ENCODE data around the gene ZFPL1.

Gene ZFPL1

DNA sequence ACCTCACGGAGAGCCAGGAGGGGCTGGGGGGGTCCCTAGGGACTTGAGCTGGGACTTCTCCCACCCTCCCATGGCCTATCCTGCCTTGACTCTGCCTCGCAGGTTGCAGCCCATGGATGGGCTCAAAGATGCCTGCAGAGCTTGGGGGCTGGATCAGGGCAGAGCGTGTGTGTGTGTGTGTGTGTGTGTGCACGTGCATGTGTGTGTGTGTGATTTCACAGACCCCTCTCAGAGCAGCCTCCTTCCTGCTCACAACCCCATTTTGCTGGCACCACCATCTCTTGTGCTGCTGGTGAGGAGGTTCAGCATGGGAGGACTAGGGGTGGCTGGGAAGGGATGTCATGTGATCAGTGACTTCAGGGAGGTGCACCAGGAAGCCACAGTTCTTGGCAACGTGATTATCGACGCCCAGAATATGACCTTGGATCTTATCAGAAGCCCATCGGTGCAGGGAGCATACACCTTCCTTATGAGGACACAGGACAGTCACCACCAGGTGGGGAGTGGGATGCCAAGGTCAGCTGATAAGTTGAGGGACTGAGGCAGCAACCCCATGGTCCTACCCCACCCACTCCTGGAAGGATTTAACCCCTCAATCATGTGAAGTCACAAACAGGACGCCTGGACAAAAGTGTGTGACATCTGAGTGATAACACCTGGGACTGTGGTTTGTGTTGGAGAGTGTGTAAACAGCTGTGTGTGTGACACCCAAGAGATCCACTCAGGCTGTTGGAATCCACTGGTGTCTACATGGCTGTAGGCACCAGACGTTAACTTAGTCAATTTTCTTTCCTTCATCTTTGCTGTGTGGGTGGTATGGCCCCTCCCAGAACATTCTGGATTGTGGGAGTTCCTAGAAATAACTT lies 23.8 kb upstream of the ZFPL1 start:
- no peak for DNase-seq (ENCODE audit: low spot score)

DNA sequence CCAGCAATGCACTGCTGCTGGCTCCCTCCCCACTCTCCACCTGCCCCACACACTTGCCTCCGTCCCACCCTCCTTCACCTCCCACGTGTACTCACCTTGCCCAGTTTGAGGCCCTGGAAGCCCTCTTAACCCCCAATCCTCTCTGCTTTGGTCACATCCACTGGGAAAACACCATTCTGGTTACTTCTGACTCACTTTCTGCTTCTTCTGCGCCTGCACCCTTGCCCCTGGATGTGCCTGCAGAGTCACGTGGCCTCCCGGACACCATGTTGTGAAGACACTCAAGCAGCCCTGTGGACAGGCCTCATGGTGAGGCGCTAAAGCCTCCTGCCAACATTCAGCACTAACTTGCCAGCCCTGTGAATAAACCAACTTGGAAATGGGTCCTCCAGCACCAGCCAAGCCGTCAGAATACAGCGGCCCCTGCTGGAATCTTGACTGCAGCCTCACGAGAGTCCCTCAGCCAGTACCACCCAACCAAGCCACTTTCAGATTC lies 23.1 kb upstream of the ZFPL1 start:
- no peak for DNase-seq (ENCODE audit: low spot score)

DNA sequence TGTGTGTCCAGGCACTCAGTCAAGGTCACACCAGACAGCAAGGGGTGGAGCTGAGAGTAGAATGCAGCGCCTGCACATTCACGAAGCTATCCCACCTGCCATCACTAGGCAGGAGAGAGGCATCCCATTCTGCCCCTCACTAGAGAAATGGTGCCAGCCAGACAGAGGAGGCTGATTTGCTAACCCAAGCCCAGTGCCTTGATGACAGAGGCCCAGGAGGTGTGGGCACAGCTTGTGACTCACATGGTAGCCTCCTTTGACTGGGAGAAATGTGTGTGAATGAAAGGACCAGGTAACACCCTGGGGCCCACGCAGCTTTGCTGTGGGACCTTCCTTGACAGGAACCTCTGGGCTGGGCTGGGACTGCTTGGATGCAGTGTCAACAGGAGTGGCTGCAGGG lies 20.5 kb upstream of the ZFPL1 start:
- no peak for DNase-seq (ENCODE audit: low spot score)

DNA sequence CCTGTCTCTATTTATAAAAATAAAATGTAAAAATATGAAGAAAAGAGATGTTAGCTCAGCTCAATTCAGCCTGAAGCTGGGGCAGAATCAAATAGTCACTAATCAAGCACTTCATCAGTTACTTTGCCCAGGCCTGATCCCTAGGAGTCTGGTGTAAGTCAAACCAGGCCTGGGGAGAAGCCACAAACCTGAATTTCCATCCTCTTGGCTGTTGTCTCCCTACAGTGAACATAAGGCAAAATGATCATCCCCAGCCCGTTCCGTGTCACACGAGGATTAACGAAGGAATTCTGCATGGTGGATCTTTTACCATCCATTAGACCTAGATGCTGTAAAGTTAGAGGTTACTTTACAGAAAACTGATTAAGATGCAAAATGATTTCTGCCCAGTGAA lies 19.2 kb upstream of the ZFPL1 start:
- no peak for DNase-seq (ENCODE audit: low spot score)

DNA sequence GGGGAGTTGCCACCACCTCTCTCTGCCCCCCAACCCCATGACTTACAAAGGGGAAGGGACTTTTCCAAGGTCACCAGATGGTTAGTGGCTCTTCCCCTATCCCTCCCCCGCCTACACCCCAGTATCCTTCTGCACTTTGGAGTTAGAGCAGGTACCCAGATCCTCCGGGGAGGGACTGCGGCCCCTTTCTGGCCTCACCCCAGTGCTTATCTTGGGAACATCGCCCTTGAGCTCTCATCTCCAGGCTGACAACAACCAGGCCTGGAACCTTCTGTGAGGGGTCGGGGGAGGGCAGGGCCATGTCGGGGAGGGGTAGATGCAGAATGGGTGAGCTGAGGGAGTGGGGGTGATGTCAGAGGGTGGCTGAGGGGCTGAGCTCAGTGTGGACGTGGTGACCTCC lies 18.2 kb upstream of the ZFPL1 start:
- no peak for DNase-seq (ENCODE audit: low spot score)

DNA sequence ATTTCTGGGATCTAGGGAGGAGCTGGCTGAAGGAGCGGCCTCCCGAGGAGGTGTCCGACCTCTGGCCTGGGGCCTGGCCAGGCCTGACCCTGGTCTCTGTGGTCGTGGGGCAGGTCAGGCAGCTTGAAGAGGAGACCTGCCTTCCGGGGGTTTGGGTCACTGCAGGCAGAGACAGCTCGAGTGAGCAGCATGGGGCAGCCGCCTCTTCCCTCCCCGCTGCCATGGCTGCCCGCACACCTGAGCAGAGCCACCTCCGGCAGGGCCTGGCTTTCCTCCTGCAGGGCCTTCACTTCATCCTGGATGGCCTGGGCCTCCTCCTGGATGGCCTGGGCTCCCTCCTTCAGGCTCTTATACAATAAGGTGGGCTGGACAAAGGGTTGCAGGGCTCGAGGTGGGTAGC lies 17.7 kb upstream of the ZFPL1 start:
- no peak for DNase-seq (ENCODE audit: low spot score)

DNA sequence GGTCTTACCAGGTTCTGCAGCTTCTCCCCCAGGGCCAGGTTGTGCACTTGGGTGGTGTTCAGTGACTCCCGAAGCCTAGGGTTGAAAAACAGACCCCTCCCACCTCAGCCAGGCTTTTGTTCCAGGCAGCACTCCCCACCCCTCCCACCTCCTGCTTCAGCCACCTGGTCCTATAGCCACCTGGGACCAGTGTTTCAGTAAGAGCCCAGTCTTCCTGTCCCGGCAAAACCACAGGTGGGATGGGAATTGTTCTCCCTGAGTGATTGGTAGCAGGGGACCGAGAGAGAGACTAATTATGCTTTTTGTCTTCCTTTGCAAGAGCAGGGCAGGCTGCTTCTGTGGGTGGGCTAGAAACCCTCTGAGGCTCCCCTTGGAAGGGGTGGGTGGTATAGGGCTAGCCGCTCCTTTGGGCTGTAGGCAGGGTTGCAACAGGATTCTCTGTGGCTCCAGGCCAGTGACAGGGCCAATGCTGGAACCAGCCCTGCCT lies 17.2 kb upstream of the ZFPL1 start:
- no peak for DNase-seq (ENCODE audit: low spot score)

DNA sequence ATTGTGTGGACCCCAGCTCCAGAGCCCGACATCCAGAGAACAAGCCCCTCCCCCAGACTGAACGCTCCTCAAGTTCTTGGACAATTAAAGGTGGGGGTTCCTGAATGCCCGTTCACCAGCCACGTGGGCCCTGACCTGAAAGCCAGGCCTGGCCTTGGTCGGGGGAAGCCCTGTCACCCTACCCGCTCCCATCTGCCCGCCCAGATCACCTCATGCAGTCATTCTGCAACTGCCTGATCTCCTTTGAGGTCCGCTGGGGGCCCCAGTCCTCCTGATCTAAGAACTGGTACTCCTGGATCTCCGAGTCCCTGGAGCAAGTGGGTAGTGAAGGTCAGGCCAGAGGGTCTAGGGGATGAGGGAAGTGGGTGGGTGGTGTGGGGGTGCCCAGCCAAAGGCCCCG lies 16.6 kb upstream of the ZFPL1 start:
- no peak for DNase-seq (ENCODE audit: low spot score)

DNA sequence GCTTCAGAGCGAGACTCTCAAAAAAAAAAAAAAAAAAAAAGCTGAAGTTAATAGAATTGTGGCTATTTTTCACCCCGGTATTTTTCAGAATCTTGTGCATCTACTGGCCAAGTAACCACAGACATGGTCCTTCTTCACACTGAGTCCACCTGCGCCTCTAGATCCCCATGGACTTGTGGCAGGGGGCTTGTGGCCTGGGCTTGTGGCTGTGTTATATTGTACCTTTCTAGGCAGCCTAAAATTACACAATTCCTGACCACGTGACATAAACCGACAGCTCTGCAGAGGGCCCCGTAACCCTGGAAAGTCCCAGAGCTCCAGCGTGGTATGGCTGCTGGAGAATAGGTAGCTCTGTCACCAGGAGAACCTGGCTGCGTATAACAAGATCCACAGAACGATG lies 14.8 kb upstream of the ZFPL1 start:
- no peak for DNase-seq (ENCODE audit: low spot score)

DNA sequence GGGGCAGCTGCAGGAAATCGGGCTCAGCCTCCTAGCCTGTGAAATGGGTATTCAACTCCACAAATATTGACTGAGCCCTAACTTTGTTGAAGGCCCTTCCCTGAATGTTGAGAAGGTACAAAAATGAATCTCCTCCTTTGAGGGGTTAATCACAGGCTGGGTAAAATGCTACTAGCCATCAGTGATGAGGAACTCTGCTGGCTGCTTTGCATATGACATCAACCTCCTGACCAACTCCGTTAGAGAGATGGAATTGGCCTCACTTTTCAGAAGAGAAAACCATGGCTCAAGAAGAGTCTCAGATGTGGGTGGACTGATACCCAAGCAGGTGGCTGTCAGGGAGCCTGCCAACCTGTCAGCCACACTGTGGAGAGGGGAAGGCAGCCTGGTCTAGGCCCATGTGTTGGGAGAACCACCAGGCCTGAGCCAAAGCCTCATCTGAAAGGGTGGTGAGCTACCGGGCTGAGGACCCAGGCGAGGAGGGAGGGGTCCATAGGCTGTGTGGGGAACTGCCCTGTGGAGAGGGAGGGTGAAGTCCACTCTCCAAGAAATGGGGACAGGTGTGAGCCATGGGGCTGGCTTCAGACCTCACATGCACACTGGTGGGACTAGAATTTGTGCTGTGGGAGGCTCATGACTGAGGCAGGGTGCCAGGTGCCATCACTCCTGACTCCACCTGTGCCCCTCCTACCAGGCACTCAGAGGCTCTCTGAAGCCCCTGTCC lies 12.0 kb upstream of the ZFPL1 start:
- no peak for DNase-seq (ENCODE audit: low spot score)

DNA sequence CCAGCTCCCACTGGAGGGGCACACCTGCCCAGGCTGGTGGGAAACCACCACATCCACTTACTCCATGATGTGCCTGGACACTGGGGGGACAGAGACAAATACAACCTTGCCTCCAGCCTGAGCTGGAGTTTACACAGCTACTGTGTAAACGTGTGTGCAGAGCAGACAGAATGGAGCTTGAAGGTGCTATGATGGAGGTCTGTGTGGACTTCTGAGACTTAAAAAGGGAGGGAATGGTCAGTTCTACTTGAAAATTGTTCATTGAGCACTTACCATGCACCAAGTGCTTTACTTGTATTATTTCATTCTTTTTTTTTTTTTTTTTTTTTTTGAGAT lies 11.4 kb upstream of the ZFPL1 start:
- DNase-seq (ENCODE audit: low spot score) = no peak

DNA sequence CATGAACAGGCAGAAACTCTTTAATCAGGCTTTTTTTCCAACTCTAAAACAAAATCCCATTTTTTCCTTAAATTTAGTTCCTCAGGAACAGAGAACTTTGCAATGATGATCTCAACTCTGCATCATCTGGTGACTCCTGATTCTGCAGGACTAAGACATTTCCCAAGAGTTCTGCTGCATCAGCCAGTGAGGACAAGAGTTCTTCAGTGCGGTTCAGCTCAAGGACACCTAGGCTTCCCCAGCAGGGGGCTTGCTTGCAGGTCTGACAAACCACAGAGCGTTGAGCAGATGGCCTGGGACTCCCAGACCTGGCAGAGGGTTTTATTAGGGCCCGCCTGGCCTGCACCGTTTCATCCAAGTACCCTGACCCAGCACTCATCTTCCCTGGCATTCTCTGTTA lies 6.6 kb upstream of the ZFPL1 start:
- DNase-seq (ENCODE audit: low spot score) = peak; percentile 51

DNA sequence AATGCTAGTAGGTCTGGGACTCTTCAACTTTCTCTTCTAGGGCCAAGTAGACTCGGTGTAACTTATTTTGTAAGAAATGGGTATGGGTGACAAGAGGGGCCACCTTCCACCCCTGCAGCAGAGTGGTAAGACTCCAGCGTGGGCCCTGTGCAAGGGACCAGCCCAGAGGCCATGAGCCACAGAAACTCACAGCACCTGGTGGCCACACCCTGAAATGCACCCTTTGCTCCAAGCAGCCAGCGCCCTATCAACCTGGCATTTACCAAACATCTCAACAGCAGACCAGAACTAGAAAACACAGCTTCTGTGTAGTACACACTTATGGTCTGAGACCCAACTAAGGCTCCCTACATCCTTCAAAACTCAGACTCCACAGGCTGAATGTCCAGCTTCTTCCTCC lies 5.9 kb upstream of the ZFPL1 start:
- DNase-seq (ENCODE audit: low spot score) = peak; percentile 43

DNA sequence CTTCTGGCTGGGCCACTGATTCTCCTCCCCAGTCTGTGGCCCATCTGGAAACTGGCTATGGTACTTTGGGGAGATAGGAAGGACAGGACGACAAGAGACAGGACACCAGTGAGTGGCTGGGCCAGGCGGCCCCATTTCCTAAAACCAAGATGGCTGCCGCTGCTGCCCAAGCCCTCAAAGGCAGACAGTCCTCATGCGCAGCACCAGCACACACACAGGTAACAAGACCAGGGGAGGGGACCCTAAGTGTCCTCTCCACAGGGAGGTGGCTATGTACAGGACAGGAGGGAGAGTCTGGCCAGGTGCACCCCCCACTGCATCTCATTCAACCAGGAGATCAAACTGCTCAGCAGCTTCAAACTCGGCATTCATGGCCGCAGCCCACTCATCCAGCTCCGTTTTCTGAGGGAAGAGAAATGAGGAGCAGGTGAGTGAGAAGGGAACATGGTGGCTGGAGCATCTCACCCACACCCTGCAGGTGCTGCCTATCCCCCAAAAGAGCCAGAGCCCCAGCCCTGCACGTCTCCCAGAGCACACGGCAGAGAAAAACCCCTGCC lies 5.2 kb upstream of the ZFPL1 start:
- DNase-seq (ENCODE audit: low spot score) = no peak

DNA sequence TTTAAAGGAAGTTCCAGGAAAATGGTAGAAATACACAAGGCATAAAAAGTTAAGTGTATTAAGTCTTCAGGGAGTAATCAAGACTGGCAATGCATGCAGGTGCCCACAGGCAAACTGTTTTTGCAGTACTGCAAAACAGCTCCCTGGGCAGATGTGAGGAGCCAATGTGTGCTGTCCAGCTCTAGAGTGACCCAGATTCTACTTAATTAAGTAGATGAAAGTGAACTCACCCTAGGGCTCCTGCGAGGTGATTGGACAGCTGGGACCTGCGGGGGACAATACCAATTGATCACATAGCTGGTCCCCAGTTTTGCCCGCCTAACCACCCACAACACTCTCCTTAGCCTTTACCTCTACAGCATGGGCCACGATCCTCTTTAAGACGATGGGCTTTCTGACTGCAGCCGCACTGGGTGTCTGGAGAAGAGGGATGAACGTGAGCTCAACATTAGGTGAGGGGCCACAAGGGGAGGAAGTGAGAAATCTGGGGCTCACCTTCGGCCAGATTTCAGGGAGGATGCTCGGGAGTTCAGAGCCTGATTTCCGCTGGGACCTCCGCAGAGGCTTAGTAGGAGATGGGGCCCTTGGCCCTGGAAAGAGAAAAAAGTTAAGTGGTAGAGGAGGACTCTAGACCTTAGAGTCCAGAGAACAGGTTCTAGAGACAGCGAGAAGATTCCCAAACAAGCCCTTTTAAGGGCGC lies 738 bp upstream of the ZFPL1 start:
- peak; percentile 59 for DNase-seq (ENCODE audit: low spot score)

DNA sequence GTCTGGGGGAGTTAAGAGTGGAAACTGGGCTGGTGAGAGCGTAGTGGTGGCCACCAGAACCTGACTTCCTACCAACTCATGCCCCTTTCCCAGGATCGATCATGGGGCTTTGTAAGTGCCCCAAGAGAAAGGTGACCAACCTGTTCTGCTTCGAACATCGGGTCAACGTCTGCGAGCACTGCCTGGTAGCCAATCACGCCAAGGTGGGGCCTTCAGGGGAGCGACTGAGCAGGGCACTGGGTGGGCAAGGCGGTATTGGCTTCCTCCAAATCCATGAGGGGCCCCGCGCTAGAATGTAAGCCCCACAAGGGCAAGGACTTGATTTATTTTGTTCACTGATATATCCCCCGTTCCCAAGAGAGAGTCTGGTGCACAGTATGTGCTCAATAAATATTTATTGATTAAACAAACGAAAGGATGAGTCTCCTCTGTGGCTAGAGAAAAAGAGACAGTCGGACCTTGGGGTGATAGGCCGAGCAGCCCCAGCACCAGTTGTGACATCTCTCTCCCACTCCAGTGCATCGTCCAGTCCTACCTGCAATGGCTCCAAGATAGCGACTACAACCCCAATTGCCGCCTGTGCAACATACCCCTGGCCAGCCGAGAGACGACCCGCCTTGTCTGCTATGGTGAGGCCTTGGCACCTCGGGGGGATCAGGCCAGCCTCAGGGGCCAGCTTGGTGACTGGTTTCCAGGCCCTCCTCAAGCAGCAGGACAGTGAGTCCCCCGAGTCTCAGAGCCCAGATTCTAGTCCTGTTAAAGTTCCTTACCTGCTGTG lies 765 bp downstream of the ZFPL1 start:
- DNase-seq (ENCODE audit: low spot score) = no peak

DNA sequence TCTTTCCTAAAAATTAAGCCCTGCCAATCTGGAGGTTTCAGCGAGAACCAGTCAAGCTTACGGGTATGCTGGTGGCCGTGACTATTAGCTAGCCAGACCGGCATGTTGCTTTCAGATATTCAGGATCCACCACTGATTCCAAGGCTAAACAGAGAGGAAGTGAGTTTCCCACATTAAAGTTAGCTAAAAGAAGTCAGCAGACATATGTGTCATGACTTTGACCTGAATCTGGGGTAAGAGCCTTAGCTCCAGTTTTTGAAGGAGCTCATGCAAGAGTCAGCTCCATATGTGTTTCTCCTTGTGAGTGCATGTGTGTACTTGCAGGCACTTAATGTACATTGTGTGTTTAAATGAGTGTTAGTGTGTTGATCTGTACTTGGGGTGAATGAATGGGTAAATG lies 1.4 kb downstream of the ZFPL1 start:
- DNase-seq (ENCODE audit: low spot score) = no peak

DNA sequence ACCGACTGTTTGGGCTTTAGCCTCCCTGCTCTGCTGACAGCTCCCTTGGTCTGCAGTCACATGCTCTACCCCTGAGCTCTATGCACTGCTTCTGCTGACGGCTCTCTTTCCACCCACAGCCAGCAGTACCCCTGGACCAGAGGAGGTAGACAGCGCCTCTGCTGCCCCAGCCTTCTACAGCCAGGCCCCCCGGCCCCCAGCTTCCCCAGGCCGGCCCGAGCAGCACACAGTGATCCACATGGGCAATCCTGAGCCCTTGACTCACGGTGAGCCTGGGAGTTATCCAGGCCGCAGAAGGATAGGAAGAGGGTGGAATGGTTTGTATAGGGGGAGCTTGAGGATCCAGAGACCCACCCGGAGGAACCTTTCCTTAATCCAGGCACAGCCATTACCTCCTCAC lies 2.8 kb downstream of the ZFPL1 start:
- DNase-seq (ENCODE audit: low spot score) = no peak

DNA sequence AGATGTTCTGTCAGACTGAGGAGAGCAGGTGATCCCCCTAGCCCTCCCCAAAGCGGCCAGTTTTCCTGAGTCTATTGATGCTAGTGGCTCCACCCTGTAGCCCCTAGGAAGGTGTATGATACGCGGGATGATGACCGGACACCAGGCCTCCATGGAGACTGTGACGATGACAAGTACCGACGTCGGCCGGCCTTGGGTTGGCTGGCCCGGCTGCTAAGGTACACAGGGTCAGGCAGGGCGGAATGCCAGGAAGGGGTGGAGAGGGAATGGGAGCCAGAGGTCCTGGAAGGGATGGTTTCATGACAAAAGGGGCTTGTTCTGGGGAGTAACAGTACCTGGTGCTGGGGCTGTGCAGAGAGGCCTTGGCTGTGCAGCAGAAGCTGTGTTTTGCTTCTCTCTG lies 3.2 kb downstream of the ZFPL1 start:
- no peak for DNase-seq (ENCODE audit: low spot score)

DNA sequence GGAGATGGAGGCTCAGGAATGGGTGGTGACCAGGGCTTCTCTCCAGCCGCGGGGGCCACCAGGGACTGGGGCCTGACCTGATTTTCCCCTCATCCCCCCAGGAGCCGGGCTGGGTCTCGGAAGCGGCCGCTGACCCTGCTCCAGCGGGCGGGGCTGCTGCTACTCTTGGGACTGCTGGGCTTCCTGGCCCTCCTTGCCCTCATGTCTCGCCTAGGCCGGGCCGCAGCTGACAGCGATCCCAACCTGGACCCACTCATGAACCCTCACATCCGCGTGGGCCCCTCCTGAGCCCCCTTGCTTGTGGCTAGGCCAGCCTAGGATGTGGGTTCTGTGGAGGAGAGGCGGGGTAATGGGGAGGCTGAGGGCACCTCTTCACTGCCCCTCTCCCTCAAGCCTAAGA lies 3.8 kb downstream of the ZFPL1 start:
- no peak for DNase-seq (ENCODE audit: low spot score)

DNA sequence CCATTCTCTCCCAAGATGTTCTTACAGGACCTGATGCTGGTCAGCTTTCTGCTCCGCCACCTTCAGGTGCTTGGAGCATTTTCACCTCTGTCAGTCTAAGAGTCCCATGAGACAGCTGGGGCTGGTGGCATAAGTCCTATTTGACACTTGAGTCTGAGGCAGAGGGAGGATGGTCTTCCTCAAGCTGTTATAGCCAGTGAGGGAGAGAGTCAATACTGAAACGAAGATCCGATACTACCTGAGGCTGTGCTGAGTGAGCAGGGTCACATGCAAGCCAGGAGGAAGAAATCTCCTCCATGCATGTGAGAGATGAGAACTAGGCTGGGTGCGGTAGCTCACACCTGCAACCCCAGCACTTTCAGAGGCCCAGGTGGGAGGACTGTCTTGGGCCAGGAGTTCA lies 5.6 kb downstream of the ZFPL1 start:
- DNase-seq (ENCODE audit: low spot score) = no peak

DNA sequence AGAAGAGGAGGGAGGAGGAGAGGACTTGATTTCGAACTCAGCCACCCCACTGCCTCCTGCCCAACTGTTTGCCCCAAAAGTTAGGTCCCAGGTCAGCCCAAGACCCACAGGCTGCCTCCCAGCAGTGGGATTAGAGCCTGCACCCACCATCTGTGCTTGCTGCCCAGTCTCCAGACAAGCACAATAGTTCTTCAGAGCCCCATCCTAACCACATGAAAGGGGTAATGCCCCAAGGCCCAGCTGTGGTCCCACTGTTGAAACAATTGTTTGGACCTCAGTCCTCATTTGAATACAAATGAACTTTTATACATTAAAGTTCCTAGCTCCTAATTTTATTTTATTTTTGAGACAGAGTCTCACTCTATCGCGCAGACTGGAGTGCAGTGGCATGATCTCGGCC lies 6.6 kb downstream of the ZFPL1 start:
- DNase-seq (ENCODE audit: low spot score) = no peak
